Measurements from ENCODE around the gene AP1S2.
"Not testable (repeated sequence)": the region's sequence is repeated elsewhere in the genome, so short reads cannot be mapped to it uniquely, and the experiment has no call there.

The AP1S2 gene

DNA sequence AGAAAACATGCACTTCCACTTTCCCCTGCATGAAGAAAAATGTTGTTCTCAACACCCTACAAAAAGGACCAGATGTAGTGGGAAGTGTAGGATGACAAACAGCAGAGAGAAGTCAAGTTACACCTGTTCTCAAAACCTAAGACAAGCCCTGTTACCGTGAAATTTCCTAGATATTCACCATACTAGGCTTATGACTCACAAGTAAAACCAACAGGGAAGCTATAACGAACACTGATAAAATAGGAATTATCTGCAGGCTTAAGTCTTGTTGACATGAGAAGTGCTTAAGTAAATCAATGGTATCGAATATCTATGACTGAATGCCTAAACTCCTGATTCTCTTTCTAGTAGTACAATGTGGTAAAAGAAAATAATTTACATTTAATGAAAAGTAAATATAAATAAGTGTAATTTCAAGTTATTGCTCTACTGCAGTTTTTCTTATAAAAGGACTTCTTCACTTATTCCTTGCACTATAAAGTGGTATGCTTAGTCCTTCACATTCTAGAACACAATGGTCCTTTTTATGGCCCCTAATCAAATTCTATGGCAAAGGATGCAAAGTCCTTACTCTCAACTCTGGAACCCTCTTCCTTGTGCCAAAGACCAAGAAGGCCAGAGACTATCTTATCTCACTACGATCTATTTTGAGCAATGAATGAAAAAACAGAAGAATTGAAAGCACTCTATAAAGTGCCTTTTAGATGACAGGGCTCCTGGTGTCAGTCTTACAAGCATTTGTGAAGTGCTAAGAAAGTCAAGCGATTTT lies 19.6 kb downstream of the AP1S2 start:
- no peak overlapping the region for H3K4me3 ChIP-seq (ENCODE audit: low read depth in 1 of 5, low read length in 5 of 5)
- peaks cover 0 to 3% (median 0%) of the 10 kb centered on the region in 5 donors for H3K4me1 ChIP-seq (ENCODE audit: control insufficient read depth in 5 of 5, insufficient read depth in 5 of 5, low read length in 5 of 5)
- peaks cover 0 to 2% (median 0%) of the 10 kb centered on the region in 5 donors for H3K36me3 ChIP-seq (ENCODE audit: control insufficient read depth in 5 of 5, insufficient read depth in 5 of 5, low read length in 5 of 5)
- H3K27ac ChIP-seq (ENCODE audit: low read depth, low read length): no peak overlapping the region
- no peaks in the 10 kb centered on the region for H3K9me3 ChIP-seq (ENCODE audit: control insufficient read depth in 5 of 5, low read length in 5 of 5)
- H3K27me3 ChIP-seq (ENCODE audit: control insufficient read depth in 5 of 5, insufficient read depth in 4 of 5, low read length in 5 of 5): no peaks in the 10 kb centered on the region
- H3K9ac ChIP-seq (ENCODE audit: low read length in 5 of 5): no peak overlapping the region

DNA sequence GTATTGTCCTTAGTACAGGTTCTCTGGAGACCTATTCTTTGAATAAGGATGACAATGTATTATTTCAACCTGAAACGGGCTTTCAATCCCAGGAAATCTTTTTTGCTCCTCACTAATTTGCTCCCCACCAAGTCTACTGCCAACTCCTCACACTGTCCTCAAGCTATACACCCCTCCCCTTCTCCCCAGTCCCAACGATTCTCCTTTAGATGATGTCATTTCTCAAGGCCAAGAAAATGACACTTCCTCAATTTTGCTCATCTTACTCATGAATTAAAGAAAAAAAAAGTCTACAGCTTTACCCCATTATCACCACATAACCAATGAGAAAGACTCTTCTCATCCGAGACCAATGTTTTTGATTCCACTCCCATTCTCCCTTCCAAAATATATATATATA lies 20.6 kb downstream of the AP1S2 start:
- Histone ChIP-seq H3K4me1 (ENCODE audit: control insufficient read depth in 5 of 5, insufficient read depth in 5 of 5, low read length in 5 of 5) (peaks cover 0 to 3% (median 0%) of the 10 kb centered on the region in 5 donors), H3K27ac (ENCODE audit: low read depth, low read length) (no peak overlapping the region), H3K4me3 (ENCODE audit: low read depth in 1 of 5, low read length in 5 of 5) (no peak overlapping the region), H3K9ac (ENCODE audit: low read length in 5 of 5) (no peak overlapping the region), H3K9me3 (ENCODE audit: control insufficient read depth in 5 of 5, low read length in 5 of 5) (no peaks in the 10 kb centered on the region), H3K27me3 (ENCODE audit: control insufficient read depth in 5 of 5, insufficient read depth in 4 of 5, low read length in 5 of 5) (no peaks in the 10 kb centered on the region), H3K36me3 (ENCODE audit: control insufficient read depth in 5 of 5, insufficient read depth in 5 of 5, low read length in 5 of 5) (no peaks in the 10 kb centered on the region)

GRCh38 chrX:15831347-15831746 lies 23.3 kb downstream of the AP1S2 start:
- not testable (repeated sequence) for H3K4me3 ChIP-seq (ENCODE audit: low read depth in 1 of 5, low read length in 5 of 5); H3K27ac ChIP-seq (ENCODE audit: low read depth, low read length); H3K4me1 ChIP-seq (ENCODE audit: control insufficient read depth in 5 of 5, insufficient read depth in 5 of 5, low read length in 5 of 5); H3K27me3 ChIP-seq (ENCODE audit: control insufficient read depth in 5 of 5, insufficient read depth in 4 of 5, low read length in 5 of 5); H3K9ac ChIP-seq (ENCODE audit: low read length in 5 of 5); H3K9me3 ChIP-seq (ENCODE audit: control insufficient read depth in 5 of 5, low read length in 5 of 5)
- peaks cover 5 to 12% (median 6%) of the 10 kb centered on the region in 5 donors for H3K36me3 ChIP-seq (ENCODE audit: control insufficient read depth in 5 of 5, insufficient read depth in 5 of 5, low read length in 5 of 5)

DNA sequence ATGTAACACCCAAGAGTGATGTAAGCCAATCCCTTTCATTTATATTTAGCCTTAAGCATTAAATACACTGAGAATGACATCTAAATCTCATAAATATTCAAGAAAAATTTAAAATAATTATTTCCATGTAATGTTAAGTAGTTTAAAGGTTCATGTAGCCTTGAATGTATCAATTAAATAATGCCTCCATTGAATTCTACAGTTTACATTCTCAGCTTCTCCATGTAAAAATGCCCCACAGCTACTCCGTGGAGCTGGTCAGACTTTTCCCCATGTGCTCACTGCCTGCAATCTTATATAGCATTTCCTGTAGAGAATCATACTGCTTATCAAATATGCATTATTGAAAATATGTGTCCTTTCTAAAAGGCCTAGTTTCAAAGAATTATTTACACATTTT lies 25.4 kb downstream of the AP1S2 start:
- H3K27ac ChIP-seq (ENCODE audit: low read depth, low read length): no peak overlapping the region
- H3K36me3 ChIP-seq (ENCODE audit: control insufficient read depth in 5 of 5, insufficient read depth in 5 of 5, low read length in 5 of 5): peaks cover 6 to 16% (median 7%) of the 10 kb centered on the region in 5 donors
- no peak overlapping the region for H3K9ac ChIP-seq (ENCODE audit: low read length in 5 of 5)
- no peak overlapping the region for H3K4me3 ChIP-seq (ENCODE audit: low read depth in 1 of 5, low read length in 5 of 5)
- H3K4me1 ChIP-seq (ENCODE audit: control insufficient read depth in 5 of 5, insufficient read depth in 5 of 5, low read length in 5 of 5): peaks cover 0 to 3% (median 0%) of the 10 kb centered on the region in 5 donors
- H3K27me3 ChIP-seq (ENCODE audit: control insufficient read depth in 5 of 5, insufficient read depth in 4 of 5, low read length in 5 of 5): no peaks in the 10 kb centered on the region
- no peaks in the 10 kb centered on the region for H3K9me3 ChIP-seq (ENCODE audit: control insufficient read depth in 5 of 5, low read length in 5 of 5)

GRCh38 chrX:15825936-15826335 lies 28.7 kb downstream of the AP1S2 start:
- Histone ChIP-seq H3K4me1 (ENCODE audit: control insufficient read depth in 5 of 5, insufficient read depth in 5 of 5, low read length in 5 of 5) (no peaks in the 10 kb centered on the region), H3K27me3 (ENCODE audit: control insufficient read depth in 5 of 5, insufficient read depth in 4 of 5, low read length in 5 of 5) (no peaks in the 10 kb centered on the region), H3K9me3 (ENCODE audit: control insufficient read depth in 5 of 5, low read length in 5 of 5) (no peaks in the 10 kb centered on the region), H3K9ac (ENCODE audit: low read length in 5 of 5) (no peak overlapping the region), H3K36me3 (ENCODE audit: control insufficient read depth in 5 of 5, insufficient read depth in 5 of 5, low read length in 5 of 5) (peaks cover 19 to 30% (median 26%) of the 10 kb centered on the region in 5 donors), H3K27ac (ENCODE audit: low read depth, low read length) (no peak overlapping the region), H3K4me3 (ENCODE audit: low read depth in 1 of 5, low read length in 5 of 5) (no peak overlapping the region)

- H3K36me3 ChIP-seq (ENCODE audit: control insufficient read depth in 5 of 5, insufficient read depth in 5 of 5, low read length in 5 of 5): peaks cover 29 to 45% (median 36%) of the 10 kb centered on the region in 5 donors
- H3K27me3 ChIP-seq (ENCODE audit: control insufficient read depth in 5 of 5, insufficient read depth in 4 of 5, low read length in 5 of 5): no peaks in the 10 kb centered on the region
- no peaks in the 10 kb centered on the region for H3K9me3 ChIP-seq (ENCODE audit: control insufficient read depth in 5 of 5, low read length in 5 of 5)
- no peaks in the 10 kb centered on the region for H3K4me1 ChIP-seq (ENCODE audit: control insufficient read depth in 5 of 5, insufficient read depth in 5 of 5, low read length in 5 of 5)
- no peak overlapping the region for H3K4me3 ChIP-seq (ENCODE audit: low read depth in 1 of 5, low read length in 5 of 5)
- no peak overlapping the region for H3K27ac ChIP-seq (ENCODE audit: low read depth, low read length)
- H3K9ac ChIP-seq (ENCODE audit: low read length in 5 of 5): no peak overlapping the region
Measured at GRCh38 chrX:15822922-15823321, 31.7 kb downstream of the AP1S2 start.

DNA sequence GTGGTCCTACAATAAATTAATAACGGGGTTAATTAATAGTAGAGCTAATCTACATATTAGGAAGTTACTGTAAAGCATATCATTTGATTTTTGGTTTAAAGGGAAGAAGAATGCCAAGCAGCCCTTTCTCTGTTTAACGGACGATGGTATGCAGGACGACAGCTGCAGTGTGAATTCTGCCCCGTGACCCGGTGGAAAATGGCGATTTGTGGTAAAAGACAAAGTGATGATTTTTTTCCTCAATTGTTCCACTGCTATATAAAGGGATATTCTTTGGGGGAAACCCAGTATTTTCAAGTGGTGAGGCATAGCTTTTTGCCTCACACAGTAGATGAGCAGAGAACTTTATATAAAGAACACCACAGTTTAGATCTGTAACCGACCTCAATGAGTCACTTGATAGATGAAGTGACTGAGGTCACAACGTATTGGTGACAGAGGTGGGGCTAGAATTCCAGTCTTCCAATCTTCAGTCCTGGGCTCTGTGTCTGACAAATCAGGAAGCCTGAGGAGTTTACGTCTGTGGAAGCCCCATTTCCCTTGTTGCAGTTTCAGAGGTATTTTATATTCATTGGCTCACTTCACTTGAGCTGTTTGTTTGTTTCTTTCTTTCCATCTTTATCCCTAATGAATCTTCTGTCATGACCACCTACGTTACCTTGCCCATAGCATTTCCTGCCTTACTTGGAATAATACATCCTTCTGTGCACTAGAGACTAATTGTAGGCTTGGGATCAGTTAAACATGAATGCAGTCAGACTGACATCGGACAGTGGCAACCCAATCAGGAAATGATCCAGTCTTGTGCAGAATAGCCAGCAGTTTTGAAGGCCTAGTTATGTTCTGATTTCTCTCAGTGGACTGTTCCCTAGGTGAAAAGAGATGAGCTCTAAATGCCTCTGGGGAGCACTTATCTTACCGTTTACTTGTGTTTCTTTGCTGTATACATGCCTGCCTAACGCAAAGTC lies 34.2 kb downstream of the AP1S2 start:
- Histone ChIP-seq H3K9ac (ENCODE audit: low read length in 5 of 5) (no peak overlapping the region), H3K27me3 (ENCODE audit: control insufficient read depth in 5 of 5, insufficient read depth in 4 of 5, low read length in 5 of 5) (no peaks in the 10 kb centered on the region), H3K4me1 (ENCODE audit: control insufficient read depth in 5 of 5, insufficient read depth in 5 of 5, low read length in 5 of 5) (no peaks in the 10 kb centered on the region), H3K27ac (ENCODE audit: low read depth, low read length) (no peak overlapping the region), H3K36me3 (ENCODE audit: control insufficient read depth in 5 of 5, insufficient read depth in 5 of 5, low read length in 5 of 5) (peaks cover 28 to 57% (median 47%) of the 10 kb centered on the region in 5 donors), H3K9me3 (ENCODE audit: control insufficient read depth in 5 of 5, low read length in 5 of 5) (no peaks in the 10 kb centered on the region), H3K4me3 (ENCODE audit: low read depth in 1 of 5, low read length in 5 of 5) (no peak overlapping the region)

- H3K27ac ChIP-seq (ENCODE audit: low read depth, low read length): no peak overlapping the region
- no peak overlapping the region for H3K4me3 ChIP-seq (ENCODE audit: low read depth in 1 of 5, low read length in 5 of 5)
- no peaks in the 10 kb centered on the region for H3K9me3 ChIP-seq (ENCODE audit: control insufficient read depth in 5 of 5, low read length in 5 of 5)
- H3K9ac ChIP-seq (ENCODE audit: low read length in 5 of 5): no peak overlapping the region
- H3K4me1 ChIP-seq (ENCODE audit: control insufficient read depth in 5 of 5, insufficient read depth in 5 of 5, low read length in 5 of 5): no peaks in the 10 kb centered on the region
- no peaks in the 10 kb centered on the region for H3K27me3 ChIP-seq (ENCODE audit: control insufficient read depth in 5 of 5, insufficient read depth in 4 of 5, low read length in 5 of 5)
- H3K36me3 ChIP-seq (ENCODE audit: control insufficient read depth in 5 of 5, insufficient read depth in 5 of 5, low read length in 5 of 5): peaks cover 28 to 58% (median 40%) of the 10 kb centered on the region in 5 donors
Measured at GRCh38 chrX:15816886-15817285, 37.7 kb downstream of the AP1S2 start.

GRCh38 chrX:15816438-15816809 lies 38.2 kb downstream of the AP1S2 start:
- H3K4me3 ChIP-seq (ENCODE audit: low read depth in 1 of 5, low read length in 5 of 5): no peak overlapping the region
- peaks cover 27 to 57% (median 40%) of the 10 kb centered on the region in 5 donors for H3K36me3 ChIP-seq (ENCODE audit: control insufficient read depth in 5 of 5, insufficient read depth in 5 of 5, low read length in 5 of 5)
- H3K27me3 ChIP-seq (ENCODE audit: control insufficient read depth in 5 of 5, insufficient read depth in 4 of 5, low read length in 5 of 5): no peaks in the 10 kb centered on the region
- no peak overlapping the region for H3K9ac ChIP-seq (ENCODE audit: low read length in 5 of 5)
- H3K4me1 ChIP-seq (ENCODE audit: control insufficient read depth in 5 of 5, insufficient read depth in 5 of 5, low read length in 5 of 5): no peaks in the 10 kb centered on the region
- H3K9me3 ChIP-seq (ENCODE audit: control insufficient read depth in 5 of 5, low read length in 5 of 5): no peaks in the 10 kb centered on the region
- H3K27ac ChIP-seq (ENCODE audit: low read depth, low read length): no peak overlapping the region

Data from subcutaneous abdominal adipose tissue (tissue), 5 donors.